CD4-positive, alpha-beta T cell treated with Interferon alpha-2 for 1 hour (primary cell): Measurements from ENCODE around the gene CDH22.

ENCODE experiments used
- DNase-seq, 2 donors: peaks; one replicate each; pipeline ENCODE4 v3.0.0-alpha.2; 2020 to 2022

CDH22 gene

DNA sequence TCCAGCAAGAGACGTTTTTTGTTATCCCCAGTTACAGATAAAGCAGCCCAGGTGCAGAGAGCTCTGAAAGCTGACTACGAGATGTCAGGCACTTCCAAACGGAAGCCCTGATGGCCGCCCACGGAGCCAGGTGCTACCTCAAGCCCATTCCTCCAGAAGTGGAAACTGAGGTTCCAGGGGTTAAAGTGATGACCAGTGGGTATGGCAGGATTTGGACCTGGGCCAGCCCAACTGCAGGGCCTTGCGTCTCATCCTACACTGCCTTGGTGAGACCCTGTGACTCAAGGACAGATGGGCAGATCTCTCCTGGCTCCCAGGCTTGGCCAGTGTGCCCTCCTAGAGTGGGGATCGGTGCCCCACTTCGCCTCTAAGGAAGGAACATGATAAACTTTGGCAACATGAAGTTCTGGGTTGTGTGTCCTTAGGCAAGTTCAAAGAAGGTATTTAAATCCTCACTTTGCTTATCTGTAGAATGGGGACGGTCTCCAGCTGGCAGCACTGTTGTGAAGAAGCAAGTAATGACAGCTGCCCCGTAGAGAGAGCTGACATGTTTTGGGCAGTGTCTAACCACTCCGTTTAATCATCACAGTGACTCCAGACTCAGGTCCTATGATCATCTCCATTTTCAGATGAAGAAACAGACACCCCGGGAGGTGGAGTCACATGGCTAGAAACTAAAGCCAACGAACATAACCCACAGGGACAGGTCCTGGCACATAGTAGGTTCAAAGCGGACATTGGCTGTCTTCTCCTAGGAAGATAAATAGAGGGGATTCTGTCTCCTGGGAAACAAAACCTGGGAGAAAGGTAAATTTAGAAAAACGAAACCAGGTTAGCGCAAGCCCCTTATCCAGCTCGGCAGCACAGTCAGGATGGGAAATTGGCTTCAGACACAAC is 34.4 kb upstream of the CDH22 start:
- no peak for DNase-seq

DNA sequence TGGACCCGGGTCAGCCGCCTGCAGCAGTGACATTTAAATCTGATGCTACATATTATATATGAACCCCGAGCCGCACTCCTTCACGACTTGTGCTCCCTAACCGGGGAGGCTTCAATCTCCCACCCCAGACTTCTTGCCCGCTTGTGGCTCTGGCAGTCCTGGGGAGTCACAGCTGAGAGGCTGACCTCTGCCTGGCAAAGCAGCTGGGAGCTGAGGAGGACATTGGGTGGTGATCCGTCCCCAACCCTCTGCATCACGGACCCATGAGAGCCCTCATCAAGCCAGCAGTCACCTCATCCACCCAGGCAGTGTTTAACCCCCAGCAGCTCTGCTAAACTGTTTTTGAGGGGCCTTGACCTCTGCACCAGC is 33.7 kb upstream of the CDH22 start:
- DNase-seq: no peak

DNA sequence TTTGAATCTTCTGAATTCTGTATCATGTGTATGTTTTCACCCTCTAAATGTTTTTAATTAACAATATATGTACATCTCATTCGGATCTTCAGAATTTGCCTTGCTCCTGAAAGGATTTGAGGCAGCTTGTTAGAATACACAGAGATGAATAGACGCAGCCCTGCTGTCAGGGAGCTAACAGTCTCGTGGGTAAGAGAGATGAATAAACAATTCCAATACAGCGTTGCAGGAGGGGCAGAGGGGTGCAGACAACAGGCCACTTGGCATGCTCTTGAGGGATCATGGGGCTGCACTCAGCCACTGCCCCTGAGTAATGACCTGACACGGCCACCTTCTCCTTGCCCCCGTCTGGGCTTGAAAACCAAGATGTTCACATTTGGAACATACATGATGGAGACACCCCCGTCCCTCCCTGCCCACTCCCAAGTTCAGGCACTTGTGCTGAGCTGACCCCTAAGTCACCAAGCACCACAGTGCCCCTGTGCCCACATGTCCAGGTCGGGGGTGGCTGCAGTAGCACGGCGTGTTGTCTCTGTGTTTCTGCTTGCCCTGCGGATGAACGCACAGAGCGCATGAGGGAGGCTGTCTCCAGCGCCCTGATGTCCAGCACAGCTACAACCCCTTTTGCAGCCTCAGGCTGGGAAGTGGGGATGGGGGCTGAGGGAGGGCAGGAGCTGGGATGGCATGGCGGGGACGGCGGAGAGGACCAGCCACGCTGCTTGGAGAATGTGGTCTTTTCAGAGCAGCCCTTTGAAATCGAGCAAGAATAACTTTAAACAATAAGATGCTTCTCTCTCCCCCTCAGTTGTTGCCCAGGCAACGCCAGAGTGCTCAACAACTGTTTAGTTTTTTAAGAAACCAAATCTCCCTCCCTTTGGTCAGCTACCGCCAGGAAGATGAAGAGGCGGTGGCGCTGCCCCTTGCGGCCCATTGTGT is 33.0 kb upstream of the CDH22 start:
- DNase-seq: no peak

DNA sequence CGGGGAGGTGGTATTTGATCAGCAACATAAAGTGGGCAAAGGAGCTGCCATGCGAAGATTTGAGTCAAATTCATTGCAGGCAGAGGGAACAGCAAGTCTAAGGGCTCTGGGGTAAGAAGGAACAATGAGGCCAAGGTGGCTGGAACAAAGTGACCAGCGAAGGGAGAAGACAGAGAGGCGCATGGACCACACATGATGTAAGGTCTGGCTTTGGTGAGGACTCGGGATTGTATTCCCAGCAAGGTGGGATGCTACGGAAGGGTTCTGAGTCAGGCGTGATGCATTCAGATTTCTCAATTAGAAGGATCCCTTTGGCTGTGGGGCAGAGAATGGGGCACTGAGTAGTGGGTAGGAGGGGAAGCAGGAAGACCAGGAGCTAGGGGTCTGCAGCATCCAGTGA is 30.7 kb upstream of the CDH22 start:
- no peak for DNase-seq

DNA sequence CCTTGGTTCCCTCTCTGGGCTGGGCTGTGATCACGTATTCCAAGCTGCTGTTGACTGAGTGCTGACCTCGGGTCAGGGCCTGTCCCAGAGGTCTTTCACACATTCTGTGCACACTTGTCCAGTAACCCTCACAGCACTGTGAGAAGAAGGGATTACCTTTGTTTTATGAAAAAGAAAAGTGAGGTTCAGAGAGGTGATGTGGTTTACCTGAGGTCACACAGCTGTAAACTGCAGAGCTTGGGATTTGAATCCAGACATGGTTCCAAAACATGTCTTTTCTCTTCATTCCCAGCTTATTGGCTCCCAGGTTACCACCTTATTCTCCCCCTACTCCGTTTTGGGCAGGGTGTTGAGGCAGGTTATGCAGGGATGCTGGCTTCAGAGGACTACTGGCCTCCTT is 28.4 kb upstream of the CDH22 start:
- no peak for DNase-seq

DNA sequence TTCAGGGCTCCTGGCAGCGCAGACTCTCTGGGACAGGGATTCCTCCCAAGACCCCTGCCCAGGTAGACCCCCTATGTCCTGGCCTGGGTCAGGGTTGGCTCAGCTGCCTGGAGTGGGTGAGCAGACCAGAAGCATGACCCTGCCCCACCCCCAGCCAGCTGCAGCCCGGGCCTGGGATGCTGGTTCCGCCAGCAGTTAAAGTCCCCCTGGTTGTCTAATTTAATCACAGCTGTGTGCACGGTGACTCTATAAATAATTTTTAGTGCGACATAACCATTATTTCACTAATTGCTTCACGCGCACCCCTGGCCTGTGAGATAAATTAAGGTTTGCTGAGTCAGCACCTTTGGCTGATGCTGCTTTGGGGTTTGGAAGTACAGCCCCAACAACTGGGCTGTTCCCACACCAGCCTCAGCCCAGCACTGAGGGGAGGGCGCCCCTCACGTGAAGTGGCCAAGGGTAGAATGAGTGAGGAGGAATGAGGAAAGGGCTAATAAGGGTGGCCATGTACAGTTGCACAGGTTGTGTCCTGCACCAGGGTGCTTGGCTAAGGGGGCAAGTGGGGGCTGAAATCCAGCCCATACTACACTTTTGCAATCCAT is 26.1 kb upstream of the CDH22 start:
- no peak for DNase-seq

DNA sequence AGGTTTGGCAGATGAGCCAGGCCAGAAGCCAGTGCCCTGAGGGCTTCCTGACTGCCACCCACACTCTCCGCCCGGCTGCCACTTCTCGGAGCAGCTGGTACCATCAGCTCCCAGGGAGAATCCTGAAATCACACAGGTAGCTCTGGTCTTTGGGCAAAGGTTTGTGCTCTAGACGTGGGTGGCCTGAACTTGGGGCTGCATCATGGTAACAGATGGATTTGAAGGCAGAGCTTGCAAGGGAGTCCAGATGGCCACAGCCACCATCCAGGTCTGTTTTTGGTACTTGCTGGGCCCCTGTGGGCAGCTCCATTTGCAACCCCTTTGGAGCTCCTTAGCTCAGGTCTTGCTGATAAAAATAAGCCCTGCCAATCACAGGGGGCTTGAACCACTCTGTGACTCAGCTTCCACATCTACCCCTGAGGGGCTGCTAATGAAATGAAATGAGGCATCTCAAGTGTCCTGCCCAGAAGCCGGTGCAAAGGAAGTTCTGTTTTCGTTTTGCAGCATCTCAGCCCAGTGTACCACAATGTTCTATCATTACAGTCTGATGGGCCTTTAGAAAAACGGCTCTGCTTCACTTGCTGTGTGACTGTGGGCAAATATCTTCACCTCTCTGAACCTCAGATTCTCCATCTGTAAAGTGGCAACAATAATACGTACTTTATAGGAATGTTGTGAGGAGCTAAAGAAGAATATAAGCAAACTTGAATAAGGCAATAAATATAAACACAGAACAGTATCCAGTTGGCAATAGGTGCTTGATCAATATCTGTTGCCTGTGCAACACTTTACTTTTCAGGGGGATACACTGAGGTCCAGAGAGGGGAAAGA is 25.1 kb upstream of the CDH22 start:
- DNase-seq: no peak

DNA sequence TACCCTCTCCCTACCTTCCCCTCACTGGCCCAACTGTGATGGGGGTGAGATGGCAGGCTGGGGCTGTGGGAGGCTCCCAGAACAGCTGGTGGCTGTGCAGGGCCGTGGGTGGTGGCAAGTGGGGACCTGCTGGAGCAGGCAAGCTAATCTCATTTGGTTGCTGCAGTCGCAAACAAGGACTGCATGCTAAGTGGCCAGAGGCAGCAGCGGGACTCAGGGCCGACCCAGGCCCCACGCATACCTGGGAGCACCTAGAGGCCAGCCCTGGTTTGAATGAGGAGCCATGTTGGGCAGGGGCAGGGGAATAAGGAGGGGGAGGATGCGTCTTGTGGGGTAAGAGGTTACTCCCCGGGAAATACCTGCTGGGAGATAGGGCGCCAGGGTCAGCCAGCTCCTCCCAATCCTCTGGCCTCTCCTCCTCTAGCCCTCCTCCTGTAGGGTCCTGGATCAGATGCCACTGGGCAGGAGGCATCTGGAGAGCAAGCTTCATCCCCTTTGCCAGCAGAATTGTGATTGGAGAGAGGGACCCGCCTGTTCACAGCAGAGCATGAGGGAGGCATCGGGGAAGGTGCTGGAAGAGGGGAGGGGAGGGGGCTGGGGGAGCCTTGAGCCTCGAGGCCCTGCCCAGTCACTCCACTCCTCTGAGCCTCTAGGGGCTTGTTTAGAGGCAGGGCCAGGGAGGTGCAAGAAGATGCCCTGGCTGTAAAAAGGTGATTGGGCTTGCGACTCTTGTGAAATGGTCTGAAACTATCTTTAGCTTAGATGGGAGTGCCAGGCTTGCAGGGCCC is 24.3 kb upstream of the CDH22 start:
- DNase-seq: no peak

DNA sequence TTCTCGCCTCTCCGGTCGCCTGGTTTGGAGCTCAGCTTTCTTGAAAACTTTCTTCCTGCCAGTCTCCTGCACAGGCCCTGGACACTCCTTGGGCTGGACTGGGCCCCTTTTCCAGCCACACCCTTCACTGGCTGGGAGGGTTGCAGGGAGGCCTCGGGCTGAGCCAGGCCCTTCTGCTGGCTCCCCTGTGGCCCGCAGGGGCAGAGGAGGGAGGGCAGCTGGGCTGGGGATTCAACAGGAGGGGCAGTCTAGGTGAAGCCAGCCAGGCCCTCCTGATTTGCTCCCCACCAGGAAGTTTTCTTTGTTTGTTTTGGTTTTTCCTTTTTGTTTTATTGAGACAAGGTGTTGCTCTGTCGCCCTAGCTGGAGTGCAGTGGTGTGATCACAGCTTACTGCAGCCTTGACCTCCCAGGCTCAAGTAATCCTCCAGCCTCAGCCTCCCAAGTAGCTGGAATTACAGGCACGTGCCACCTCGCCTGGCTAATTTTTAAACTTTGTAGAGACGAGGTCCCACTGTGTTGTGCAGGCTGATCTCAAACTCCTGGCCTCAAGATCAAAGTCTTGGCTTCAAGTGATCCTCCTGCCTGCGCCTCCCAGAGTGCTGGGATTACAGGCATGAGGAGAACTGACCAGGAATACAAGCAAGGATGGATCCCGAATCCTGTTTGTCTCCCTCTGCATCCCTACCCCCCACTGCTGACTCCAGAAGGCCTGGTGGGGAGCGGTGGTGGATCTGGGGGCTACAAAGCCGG is 23.5 kb upstream of the CDH22 start:
- DNase-seq: no peak

DNA sequence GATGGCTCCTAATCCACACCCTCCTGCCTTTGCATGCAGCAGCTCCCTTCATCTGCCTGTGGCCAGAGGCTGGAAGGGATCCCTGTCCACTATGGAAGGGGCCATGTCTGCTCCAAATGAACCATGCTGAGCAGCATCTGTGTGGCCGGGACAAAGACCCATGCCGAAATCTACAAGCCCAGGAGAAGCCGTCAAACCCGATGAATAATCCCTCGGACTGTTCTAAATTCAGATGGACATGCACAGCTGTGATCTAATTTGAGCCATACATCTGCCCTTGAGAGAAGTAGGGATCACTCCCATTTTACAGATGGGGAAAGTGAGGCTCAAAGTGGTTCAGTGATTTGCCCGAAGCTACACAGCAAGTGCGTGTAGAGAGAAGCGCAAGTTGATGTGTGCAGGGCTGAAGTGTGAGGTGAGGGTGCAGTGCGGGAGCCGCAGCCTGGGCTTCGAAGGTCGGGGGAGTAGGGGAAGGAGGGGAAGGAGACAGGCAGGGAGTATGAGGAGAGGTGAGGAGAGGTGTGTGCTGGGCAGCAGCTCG is 22.6 kb upstream of the CDH22 start:
- no peak for DNase-seq

DNA sequence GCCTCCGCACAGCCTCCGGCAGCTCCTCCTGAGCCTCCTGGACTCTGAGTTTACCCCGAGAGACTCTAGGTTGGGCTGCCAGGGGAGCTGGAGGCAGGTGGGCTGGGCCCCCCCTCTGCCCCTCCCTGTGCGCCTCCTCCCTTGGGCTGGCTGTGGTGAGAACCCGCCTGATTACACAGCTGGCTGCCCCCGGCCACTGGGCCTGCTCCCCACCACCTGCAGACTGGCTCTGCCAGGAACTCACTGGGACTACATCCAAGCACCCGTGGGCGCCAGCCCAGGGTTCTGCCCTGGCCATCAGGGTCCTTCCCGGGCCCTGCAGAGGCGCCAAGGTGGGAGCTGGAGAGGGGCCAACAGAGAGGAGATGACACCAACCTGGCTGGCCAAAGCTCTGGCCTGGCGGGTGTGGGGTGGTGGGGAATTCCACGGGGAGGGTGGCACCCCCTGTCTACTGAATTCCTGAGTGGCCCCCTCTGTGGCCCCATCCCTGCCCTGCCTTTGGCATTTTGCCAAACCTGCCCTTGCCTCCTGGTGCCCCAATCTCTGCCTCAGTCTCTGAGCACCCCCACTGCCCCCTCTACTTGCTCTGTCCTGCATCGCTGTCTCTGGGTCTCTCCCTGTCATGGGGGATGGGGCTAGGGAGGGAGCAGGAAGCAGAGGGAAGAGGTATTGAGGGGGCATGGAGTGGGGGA is 21.9 kb upstream of the CDH22 start:
- no peak for DNase-seq

DNA sequence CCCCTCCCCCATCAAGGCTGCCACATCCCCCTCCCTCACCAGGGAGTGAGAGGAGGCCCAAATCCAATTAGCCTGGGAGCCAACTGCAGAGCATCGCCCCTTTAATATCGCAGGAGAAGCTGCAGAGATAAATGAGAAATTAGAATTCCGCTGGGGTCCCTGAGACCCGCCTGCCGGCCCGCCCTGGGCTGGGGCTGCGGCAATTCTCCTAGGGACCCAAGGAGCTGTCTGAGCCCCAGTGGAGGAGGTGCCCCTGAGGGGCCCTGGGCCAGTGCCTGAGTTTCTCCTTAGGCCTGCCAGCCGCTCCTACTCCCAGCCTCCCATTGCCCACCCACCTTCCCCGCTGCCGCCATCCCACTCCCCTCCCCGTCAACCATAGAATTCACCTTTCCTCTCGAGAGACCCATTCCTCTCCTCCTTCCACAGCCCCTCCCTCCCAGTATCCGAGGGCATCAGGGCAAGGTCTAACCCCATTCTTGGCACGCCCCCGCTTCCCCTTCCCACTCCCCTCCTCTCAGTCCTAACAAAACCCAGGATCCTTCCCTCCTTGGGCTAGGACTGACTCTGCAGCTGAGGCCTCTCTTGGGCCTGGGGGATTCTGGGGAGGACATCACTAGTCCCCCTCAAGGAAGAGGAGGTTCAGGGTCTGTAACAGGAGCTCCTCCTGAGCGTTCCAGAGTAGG is 20.0 kb upstream of the CDH22 start:
- DNase-seq: no peak

DNA sequence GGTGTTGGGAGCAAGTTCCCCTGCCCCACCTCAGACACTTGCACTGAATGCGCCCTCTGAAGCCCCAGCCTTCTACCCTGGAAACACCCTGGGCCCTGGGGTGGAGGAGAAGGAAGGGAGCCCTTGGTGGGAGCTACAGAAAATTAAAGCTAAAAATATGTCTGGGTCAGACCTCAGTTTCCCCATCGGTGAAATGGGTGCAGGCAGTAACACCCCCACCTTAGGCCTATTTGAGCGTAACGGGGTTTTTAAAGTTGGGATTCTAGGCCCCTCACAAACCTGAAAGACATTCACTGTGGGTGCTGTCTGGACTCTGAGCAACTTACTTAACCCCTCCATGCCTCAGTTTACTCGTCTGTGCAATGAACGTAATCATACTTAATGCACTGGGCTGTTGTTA is 19.3 kb upstream of the CDH22 start:
- DNase-seq: no peak

DNA sequence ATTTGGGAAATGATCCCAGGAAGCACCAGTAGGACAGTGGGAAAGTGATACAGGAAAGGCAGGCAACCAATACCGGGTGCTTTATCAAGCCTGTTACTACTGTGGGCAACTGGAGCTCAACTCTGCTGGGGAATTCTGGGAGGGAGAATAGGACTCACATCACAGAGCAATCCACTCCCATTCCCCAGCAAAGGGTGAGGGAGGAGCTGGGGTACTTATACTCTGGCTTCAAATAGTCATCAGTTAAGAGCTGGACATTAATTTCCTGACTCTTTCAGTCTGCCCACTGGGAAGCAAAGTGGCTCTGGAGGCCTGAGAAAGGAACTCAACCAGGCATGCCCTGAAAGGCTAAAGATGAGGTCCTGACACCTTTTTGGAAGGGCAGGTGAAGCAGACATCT is 17.5 kb upstream of the CDH22 start:
- DNase-seq: no peak

DNA sequence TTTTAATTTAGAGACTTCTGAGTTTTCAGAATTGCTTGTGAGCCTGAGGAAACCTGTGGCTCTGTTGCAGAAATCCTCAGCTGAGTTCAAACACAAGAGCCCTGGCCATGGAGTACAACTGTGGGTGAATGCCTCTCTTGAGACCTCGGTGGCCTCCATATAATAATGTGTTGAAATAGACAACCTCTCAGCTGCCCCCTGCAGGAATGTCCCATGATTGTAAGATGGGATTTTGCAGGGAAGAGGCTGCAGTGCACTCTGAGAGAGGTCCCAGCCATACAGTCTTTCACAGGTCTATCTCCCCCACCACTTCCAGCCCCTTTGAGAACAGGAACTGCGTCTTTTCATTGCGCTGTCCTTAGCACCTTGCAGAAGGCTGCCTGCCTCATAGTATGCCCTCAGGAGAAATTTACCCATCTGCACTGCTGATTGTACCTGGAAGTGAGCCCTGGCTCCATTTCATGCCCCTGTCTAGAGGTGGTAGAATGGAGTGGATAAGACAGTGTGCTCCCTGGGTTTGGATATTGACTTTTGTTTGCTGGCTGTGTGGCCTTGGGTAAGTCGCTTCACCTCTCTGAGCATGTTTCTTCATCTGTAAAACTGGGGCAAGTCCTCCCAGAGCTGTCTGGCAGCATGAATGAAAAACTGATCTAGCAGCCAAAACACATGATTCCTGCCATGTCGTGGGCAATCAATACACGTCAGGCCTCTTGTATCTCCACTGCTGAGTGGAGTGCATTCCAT is 16.8 kb upstream of the CDH22 start:
- DNase-seq: no peak

DNA sequence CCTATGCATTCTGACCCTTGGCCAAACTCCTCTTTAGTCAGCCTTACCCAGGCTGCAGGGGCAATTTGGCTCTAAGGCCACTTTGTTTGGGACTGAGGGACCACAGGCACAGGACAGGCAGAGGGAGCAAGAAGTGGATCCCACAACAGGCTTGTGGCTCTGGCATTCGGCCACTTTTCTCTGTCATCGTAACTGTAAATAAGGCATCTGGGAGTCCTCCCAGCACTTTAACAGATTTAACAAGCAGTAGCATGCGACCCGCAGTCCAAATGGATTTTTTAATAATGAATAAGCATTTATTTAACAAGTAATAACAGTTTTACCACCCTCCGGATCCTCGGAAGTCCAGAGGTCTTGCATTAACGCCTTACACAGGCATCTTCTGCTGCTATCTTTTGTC is 16.1 kb upstream of the CDH22 start:
- no peak for DNase-seq

DNA sequence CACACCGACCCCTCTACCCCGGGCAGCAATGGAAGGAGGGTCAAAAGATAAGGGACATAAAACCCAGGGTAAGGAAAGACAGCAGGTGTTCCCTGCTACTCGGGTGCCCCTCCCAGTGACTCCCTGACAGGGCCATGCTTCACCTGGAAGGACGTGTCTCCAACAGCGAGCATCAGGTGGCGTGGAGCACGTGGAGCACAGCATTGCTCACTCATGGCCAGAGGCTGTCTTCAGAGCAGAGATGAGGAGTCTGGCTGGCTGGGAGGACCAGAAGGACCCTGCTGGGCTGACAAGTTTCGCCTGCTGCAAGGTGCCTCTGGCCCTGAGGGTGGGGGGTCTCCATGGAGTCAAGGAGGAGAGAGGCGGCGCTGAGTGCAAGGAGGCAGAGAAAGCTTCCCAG is 15.3 kb upstream of the CDH22 start:
- no peak for DNase-seq

DNA sequence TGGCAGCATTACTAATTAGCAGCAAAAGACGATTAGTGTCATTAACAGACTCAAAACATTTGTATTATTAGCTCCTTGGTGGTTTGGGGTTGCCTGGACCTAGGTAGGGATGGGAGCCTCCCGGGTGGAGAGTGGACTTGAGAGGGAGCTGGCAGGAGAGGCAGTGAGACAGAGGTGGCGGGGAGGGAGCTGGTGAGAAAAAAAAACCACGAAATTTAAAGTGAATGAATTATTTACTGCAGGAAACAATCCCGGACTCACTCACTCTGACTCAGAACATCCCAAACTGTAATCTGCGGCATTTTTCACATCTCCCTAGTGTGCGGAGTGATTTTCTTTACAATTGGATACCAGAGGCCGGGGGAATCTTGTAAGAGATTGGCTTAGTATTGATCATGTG is 14.3 kb upstream of the CDH22 start:
- DNase-seq: no peak

DNA sequence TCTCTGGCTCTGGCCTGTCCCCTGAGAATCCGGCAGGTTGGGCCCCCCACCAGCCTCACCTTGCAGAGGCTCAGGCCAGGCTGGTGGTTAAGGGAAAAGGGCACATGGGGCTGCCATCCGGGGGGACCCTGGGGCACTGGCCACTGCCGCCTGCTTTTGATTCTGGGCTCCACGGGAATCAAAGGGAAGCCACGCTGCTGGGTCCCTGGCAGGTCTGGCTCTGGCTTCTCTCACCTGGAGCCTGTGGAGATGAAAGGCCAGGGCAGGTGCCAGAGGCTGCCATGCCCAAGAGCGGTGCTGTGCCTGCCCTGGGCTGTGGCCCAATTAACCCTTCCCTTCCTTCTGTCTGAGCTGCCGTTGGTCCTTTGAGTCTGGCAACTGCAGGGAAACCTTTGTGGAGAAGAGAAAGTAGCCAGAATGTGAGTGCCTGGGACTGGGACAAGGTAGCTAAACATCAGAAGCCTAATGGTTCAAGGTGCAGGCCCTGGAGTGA is 9.4 kb upstream of the CDH22 start:
- DNase-seq: no peak
